Inferior parietal cortex (tissue), 1 donor: ENCODE results near the gene CETP.
"Not testable (repeated sequence)": the region's sequence is repeated elsewhere in the genome, so short reads cannot be mapped to it uniquely, and the experiment has no call there.

Experiments
- DNase-seq: peaks from one replicate; pipeline ENCODE4 v3.0.0-alpha.2; 2016; ENCODE audit errors: extremely low spot score

CETP gene

GRCh38 chr16:56981729-56982271 lies 20.1 kb downstream of the CETP start:
- no peak for DNase-seq

- no peak for DNase-seq
These were observed 20.9 kb downstream of the CETP start for GRCh38 chr16:56982695-56983094.

DNA sequence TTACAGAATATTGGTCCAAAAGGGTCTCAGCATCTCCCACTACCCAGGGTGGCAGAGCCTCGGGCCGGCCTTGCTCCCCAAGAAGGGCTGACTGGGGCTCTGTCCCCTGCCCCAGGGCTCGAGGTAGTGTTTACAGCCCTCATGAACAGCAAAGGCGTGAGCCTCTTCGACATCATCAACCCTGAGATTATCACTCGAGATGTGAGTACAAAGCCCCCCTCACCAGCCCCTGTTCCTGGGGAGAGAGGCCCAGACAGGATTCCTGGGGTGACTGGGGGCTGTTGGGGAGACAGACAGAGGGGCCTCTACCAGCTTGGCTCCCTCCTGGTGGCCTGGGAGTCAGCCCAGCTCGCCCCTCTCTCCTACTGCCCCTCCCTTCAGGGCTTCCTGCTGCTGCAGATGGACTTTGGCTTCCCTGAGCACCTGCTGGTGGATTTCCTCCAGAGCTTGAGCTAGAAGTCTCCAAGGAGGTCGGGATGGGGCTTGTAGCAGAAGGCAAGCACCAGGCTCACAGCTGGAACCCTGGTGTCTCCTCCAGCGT lies 21.5 kb downstream of the CETP start:
- no peak for DNase-seq

DNA sequence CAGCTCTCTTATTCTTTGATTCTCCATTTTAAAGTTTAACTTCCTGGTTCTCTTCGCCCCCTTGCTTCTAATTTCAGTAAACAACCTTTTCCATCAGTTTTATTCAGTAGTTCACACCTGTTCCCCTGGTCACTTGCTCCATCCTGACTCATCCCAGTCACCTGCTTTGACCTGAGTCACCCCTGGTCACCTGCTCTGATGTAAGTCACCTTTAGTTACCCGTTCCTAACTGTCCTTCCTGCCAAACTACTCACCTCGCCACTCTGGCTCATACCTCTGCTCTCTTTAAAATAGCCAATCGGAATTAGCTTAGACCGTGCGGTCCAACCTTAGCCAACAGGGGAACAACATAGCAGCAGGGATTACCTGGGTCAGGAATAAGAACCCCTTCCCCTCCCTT lies 22.9 kb downstream of the CETP start:
- no peak for DNase-seq

DNA sequence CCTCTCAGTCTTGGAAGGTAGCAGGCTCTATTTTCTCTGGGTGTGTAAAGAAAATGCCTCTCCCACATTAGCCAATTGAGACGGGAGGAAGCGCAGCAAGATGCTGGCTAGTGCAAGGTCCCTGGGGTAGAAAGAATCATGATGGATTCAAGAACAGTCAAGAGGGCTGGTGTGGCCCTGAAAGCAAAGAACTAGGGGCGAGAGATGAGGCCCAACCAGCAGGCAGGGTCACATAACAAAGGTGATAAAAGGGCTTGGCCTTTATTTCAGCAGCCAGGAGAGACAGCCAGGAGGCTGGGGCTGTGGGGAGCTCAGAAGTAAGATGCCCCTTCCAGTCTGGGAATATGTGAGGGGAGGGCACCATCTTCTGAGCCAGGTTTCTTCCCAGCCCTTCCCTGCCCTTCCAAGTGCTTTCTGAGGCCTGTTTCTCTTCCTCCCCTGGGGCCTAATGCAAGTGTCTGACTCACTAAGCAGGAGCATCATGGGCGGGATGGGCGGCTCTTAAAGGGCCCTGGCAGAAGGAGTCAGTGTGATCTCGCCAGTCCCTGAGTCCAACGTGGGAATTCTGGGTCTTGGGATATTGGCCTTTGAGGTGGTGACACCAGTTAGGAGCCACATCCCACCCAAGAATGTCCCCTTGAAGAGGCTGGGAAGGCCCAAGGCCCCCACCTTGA lies 23.7 kb downstream of the CETP start:
- no peak for DNase-seq

GRCh38 chr16:56985962-56986360 lies 24.2 kb downstream of the CETP start:
- DNase-seq = no peak

DNA sequence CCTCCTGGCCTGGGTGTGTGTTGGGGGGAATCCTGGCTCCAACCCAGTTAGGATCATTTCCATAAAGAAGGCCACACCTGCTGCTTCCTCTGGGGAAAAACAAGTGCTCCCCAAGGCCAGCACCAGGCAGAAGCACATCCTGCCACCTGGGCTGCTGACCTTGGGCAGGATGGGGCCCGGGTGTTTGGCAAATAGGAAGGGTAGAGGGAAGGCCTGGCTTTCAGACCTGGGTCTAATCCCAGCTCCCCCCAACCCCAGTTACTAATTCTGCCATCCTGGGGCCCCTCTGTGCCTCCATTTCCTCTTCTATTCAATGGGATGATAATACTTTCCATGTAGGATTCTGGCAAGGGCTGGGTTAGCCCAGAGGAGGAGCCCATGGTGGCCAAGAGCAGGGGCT lies 24.6 kb downstream of the CETP start:
- DNase-seq = no peak

GRCh38 chr16:56986908-56987307 lies 25.2 kb downstream of the CETP start:
- DNase-seq = not testable (repeated sequence)

DNA sequence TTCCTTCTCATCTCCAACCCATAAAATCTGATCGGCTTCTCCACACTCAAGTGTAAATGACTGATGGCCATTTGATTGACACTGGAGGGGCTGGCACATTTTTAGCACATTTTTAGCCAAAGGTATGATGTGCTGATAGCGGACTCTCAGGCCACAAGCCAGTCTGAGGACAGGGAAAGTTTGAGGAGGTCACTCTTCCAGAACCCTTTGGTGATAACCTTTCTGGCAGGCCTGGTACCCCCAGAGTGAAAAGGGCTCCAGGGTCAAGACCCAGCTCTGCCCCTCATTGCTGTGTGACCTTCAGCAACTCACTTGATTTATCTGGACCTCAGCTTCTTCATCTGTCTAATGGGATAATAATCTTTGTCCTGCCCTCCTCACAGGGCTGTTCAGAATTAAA lies 25.9 kb downstream of the CETP start:
- DNase-seq = no peak

- no peak for DNase-seq
These were observed 26.6 kb downstream of the CETP start for GRCh38 chr16:56988161-56988947.

GRCh38 chr16:56988948-56989945 lies 27.5 kb downstream of the CETP start, which contains the start of gene NLRC5:
Gene NLRC5, plus strand, starts transcription at chr16:56989557. Its CDS starts 31,156 bp downstream, at chr16:57020713.
- DNase-seq = peak; percentile 68

GRCh38 chr16:56989988-56990387 lies 28.2 kb downstream of the CETP start:
- DNase-seq = no peak

DNA sequence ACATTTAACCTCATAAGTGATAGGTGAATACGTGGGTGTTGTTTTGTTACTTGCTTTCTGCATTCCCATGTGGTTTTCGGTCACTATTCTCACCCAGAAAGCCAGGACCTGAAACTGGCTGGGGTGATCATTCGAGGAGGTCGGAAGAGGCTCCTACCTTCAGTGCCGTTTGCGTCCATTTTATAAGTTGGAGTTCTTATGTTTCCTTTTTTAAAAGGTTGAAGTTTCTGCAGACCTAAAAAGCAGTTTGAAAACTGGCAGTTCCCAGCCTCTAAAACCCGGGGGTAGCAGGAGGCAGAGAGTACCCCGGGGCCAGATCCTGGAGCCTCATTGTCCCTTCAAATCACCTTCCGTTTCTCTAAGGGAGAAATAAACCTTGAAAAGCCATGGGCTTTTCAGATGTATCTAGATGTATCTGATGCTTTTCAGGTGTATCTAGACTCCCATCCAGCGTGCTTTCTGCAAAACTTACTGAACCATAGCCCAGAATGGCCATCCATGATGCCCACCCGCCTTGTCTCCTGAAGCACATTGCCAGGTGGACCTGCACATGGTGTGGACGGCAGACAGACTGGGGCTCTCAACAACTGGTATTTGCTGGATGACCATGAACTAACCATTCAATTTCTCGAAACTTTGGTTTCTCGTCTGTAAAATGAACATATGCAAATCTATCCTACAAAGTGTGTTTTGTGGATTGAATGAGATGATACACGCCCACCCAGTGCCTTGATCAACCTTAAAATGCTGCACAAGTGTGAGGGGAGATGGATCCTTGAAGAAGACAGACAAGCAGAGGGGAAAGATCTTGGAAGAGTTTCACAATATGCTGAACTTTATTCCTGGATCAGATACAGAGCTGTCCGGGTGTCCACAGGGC lies 28.9 kb downstream of the CETP start:
- DNase-seq = no peak

- DNase-seq = not testable (repeated sequence)
These were observed 30.7 kb downstream of the CETP start for GRCh38 chr16:56992431-56992830.

GRCh38 chr16:56993204-56993603 lies 31.5 kb downstream of the CETP start:
- no peak for DNase-seq

GRCh38 chr16:56994311-56994710 lies 32.6 kb downstream of the CETP start:
- no peak for DNase-seq

DNA sequence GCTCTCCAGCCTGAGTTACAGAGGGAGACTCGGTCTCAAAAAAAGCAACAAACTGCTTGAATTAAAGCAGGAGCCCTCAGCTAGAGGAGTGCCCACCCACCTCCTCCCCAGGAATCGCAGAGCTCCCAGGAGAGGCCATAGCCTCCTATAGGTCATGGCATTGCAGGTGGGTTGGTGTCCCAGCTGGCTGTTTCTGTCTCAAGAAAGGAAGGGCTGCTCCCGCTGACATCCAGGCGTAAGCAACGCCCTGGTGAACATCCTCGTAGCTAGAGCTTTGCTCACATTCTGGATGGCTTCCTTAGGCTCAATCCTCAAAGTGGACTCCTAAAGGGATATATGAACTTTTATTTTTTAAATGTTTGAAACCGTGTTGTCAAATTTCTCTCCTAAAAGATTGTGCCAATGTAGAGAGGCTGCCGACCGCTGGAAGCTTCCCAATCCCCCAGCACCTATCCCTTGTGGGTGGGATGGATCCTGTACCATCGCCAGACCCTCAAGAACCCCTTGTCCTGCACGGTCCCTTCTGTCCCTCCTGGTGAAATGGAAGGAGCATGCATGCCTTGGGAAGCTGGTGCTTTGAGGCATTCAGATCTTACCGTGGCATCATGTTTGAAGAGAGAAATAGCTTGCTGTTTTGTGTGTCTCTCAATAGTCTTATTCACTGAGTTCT lies 33.5 kb downstream of the CETP start:
- no peak for DNase-seq

- no peak for DNase-seq
These were observed 35.5 kb downstream of the CETP start for GRCh38 chr16:56997264-56997663.

GRCh38 chr16:56997931-56998330 lies 36.2 kb downstream of the CETP start:
- DNase-seq = no peak

GRCh38 chr16:56998352-56998751 lies 36.6 kb downstream of the CETP start:
- DNase-seq = no peak
